Endothelial cell of umbilical vein (primary cell): ENCODE results near the gene PAOX. TPM values are rescaled to one million over a fixed set of nuclear protein-coding genes. Genes with fewer than 3 reads are reported as not detected.

Experiments
- BruUV-seq: library from RNA; stranded (reverse); fragments of 400-500 nt; replicated peaks from 2 replicates; lab custom pipeline; 2021; lab: Mats Ljungman, UMichigan
- CTCF ChIA-PET: fragments of 300-600, 350-600 bp; sonication (Branson Sonifier 250); formaldehyde crosslinking; loops from one replicate; lab custom pipeline; 2021; ENCODE audit warnings: antibody characterized with exemption, inconsistent platforms; lab: Charles Lee
- POLR2A ChIA-PET: fragments of 300-600, 350-600 bp; sonication (Branson Sonifier 250); formaldehyde crosslinking; loops from one replicate; lab custom pipeline; 2021; ENCODE audit warnings: antibody characterized with exemption, inconsistent platforms; lab: Charles Lee
- DNase-seq: peaks from one replicate; pipeline ENCODE4 v3.0.0-alpha.2; 2011; ENCODE audit warnings: low read depth, low spot score
- FAIRE-seq: peaks from 2 replicates; lab custom pipeline; 2011; peaks lifted over from hg19 to GRCh38; lab: Jason Lieb, UNC
- H2AFZ ChIP-seq: 2 replicates; pipeline ENCODE4 v1.6.0; 2012; ENCODE audit warnings: low read depth, low read length, control low read depth, inconsistent platforms
- H3K27ac ChIP-seq: 2 replicates; pipeline ENCODE4 v1.5.1; 2011; ENCODE audit warnings: low read depth, mild to moderate bottlenecking, control low read depth, low read length, moderate library complexity; ENCODE audit not compliant: insufficient read depth
- H3K27me3 ChIP-seq, 2 experiments: 2 replicates each; pipeline versions ENCODE4 v1.6.0 to v1.6.1; 2011; ENCODE audit warnings: low read length in 2 of 2, mixed read lengths in 1 of 2; ENCODE audit not compliant: control insufficient read depth in 2 of 2, insufficient read depth in 2 of 2
- H3K36me3 ChIP-seq, 2 experiments: 2 replicates in 1 of 2; 3 replicates in 1 of 2; pipeline ENCODE4 v1.5.1; 2011; ENCODE audit warnings: low read length in 2 of 2, mild to moderate bottlenecking in 1 of 2, moderate library complexity in 1 of 2; ENCODE audit not compliant: control insufficient read depth in 2 of 2, insufficient read depth in 2 of 2; ENCODE audit errors: extremely low read depth in 1 of 2
- H3K4me1 ChIP-seq: 3 replicates; pipeline ENCODE4 v1.5.1; 2011; ENCODE audit warnings: mild to moderate bottlenecking, low read length; ENCODE audit not compliant: control insufficient read depth, insufficient read depth; ENCODE audit errors: extremely low read depth
- H3K4me2 ChIP-seq: 2 replicates; pipeline ENCODE4 v1.6.1; 2011; ENCODE audit warnings: low read length, control low read depth, mixed read lengths; ENCODE audit not compliant: insufficient read depth
- H3K4me3 ChIP-seq, 3 experiments: fragments of 200-600 bp in 1 of 3; sonication (generic), shearing (Covaris generic) in 1 of 3; replicated peaks in 1 of 3; 2 replicates each; pipeline ENCODE4 v1.5.1; 2011 to 2016; ENCODE audit warnings: control low read depth in 3 of 3, low read length in 3 of 3, mild to moderate bottlenecking in 2 of 3, inconsistent platforms in 1 of 3, low read depth in 1 of 3, moderate library complexity in 1 of 3; ENCODE audit not compliant: insufficient read depth in 1 of 3
- H3K79me2 ChIP-seq: 2 replicates; pipeline ENCODE4 v1.6.0; 2012; ENCODE audit warnings: low read length, inconsistent platforms; ENCODE audit not compliant: control insufficient read depth, insufficient read depth
- H3K9ac ChIP-seq: replicated peaks from 2 replicates; pipeline ENCODE3; 2011; ENCODE audit warnings: low read length, control low read depth; ENCODE audit not compliant: insufficient read depth; ENCODE audit errors: extremely low read depth
- H3K9me1 ChIP-seq: replicated peaks from 3 replicates; pipeline ENCODE4 v1.6.0; 2011; ENCODE audit warnings: mild to moderate bottlenecking, low read length; ENCODE audit not compliant: control insufficient read depth, insufficient read depth; ENCODE audit errors: extremely low read depth
- H3K9me3 ChIP-seq: replicated peaks from 2 replicates; pipeline ENCODE4 v1.5.1; 2012; ENCODE audit warnings: low read length, inconsistent platforms; ENCODE audit not compliant: control insufficient read depth, insufficient read depth
- H4K20me1 ChIP-seq: replicated peaks from 2 replicates; pipeline ENCODE3; 2011; ENCODE audit warnings: mild to moderate bottlenecking, low read length; ENCODE audit not compliant: control insufficient read depth, insufficient read depth; ENCODE audit errors: extremely low read depth
- CTCF ChIP-seq, 2 donors: IDR thresholded peaks; 1 replicate in 1 of 2; 2 replicates in 1 of 2; pipeline ENCODE4 v1.5.1; 2011; ENCODE audit warnings: low read length in 2 of 2, mild to moderate bottlenecking in 2 of 2, moderate library complexity in 2 of 2, control low read depth in 1 of 2, inconsistent platforms in 1 of 2, low read depth in 1 of 2; ENCODE audit not compliant: insufficient read depth in 1 of 2; ENCODE audit errors: extremely low read depth in 1 of 2
- EZH2 ChIP-seq: IDR thresholded peaks from 2 replicates; pipeline ENCODE4 v1.6.1; 2012; ENCODE audit warnings: borderline replicate concordance, low read depth, mild to moderate bottlenecking, moderate library complexity, low read length, inconsistent platforms; ENCODE audit not compliant: severe bottlenecking
- FOS ChIP-seq: IDR thresholded peaks from 2 replicates; pipeline ENCODE4 v1.6.1; 2011; ENCODE audit warnings: mild to moderate bottlenecking, low read length, moderate library complexity, borderline replicate concordance; ENCODE audit not compliant: insufficient read depth
- GATA2 ChIP-seq: IDR thresholded peaks from 2 replicates; pipeline ENCODE4 v1.7.0; 2011; ENCODE audit warnings: low read depth, mild to moderate bottlenecking, moderate library complexity, mixed read lengths, low read length; ENCODE audit not compliant: insufficient read length, insufficient read depth
- JUN ChIP-seq: IDR thresholded peaks from 2 replicates; pipeline ENCODE4 v1.6.1; 2011; ENCODE audit warnings: borderline replicate concordance, low read depth; ENCODE audit not compliant: insufficient read length, insufficient read depth
- MAX ChIP-seq: IDR thresholded peaks from 2 replicates; pipeline ENCODE4 v1.6.1; 2011; ENCODE audit not compliant: insufficient read depth, insufficient read length
- MYC ChIP-seq: IDR thresholded peaks from one replicate; pipeline ENCODE4 v1.6.1; 2011; ENCODE audit warnings: mild to moderate bottlenecking, low read depth, low read length
- POLR2A ChIP-seq: IDR thresholded peaks from 2 replicates; pipeline ENCODE4 v1.6.1; 2012; ENCODE audit warnings: low read depth, mild to moderate bottlenecking, control low read depth, low read length
- POLR2AphosphoS5 ChIP-seq: IDR thresholded peaks from 2 replicates; pipeline ENCODE4 v1.6.1; 2012; ENCODE audit warnings: low read depth, mild to moderate bottlenecking, control low read depth, low read length, moderate library complexity; ENCODE audit not compliant: insufficient read depth
- dilution Hi-C: fragments of 300-500 bp; cut with MboI; formaldehyde crosslinking; loops from one replicate; pipeline ENCODE4 v1.15.0; 2019; ENCODE audit warnings: low sequenced_read_pairs; ENCODE audit not compliant: extremely low pct_ligation_motif_present
- intact Hi-C: fragments of 100-400 bp; cut with micrococcal nuclease; formaldehyde crosslinking; loops from one replicate; pipeline ENCODE4 v1.10.0; 2022
- polyA plus RNA-seq, 4 experiments: library from polyadenylated mRNA; depleted of rRNA in 3 of 4; stranded (reverse) in 3 of 4; unstranded in 1 of 4; fragments of >200 nt; gene quantifications; 2 replicates each; pipeline versions ENCODE4 v1.2.1 to v1.2.3, GENCODE V29; 2011 to 2012; ENCODE audit warnings: missing spikeins in 1 of 4
- total RNA-seq: library from RNA; stranded (reverse); gene quantifications from 2 replicates; pipeline ENCODE4 v1.2.3, GENCODE V29; 2021

The PAOX gene
- total and polyA plus RNA-seq, 2 donors (not counting 3 experiments of a cell fraction or from before 2014, with no cell fraction given) = 2.6 to 3.8 TPM

- peak overlapping the region; percentile 25 for H3K4me2 ChIP-seq
- ChIA-PET POLR2A (interaction anchor here (0.6 kb wide), 1 partner anchor 19 kb away, joined by 5 read pairs; no protein-coding TSS in a partner anchor), CTCF (no interaction called here)
- dilution Hi-C loops (no loop called here), intact Hi-C loops (no loop called here)
- peaks cover 19 to 42% of the 10 kb centered on the region in 2 experiments for H3K27me3 ChIP-seq
- TF ChIP-seq EZH2 = peak; percentile 46
- no peak for TF ChIP-seq JUN
- no peak overlapping the region for H2AFZ ChIP-seq
- DNase-seq = no peak
- FAIRE-seq = peak; percentile 40
- H3K36me3 ChIP-seq = no peaks in the 10 kb centered on the region
- no peak overlapping the region for H3K27ac ChIP-seq
- no peaks in the 10 kb centered on the region for H3K4me1 ChIP-seq
- H4K20me1 ChIP-seq = no peaks in the 10 kb centered on the region
- BruUV-seq = no TSS peak
- no peak overlapping the region for H3K9ac ChIP-seq
- H3K9me3 ChIP-seq = no peaks in the 10 kb centered on the region
- peak overlapping the region in 2 of 3 experiments; percentile 13 to 14 for H3K4me3 ChIP-seq
- H3K9me1 ChIP-seq = no peaks in the 10 kb centered on the region
- no peaks in the 10 kb centered on the region for H3K79me2 ChIP-seq
These were observed 43.6 kb upstream of the PAOX start for GRCh38 chr10:133335246-133336117.

GRCh38 chr10:133336118-133336576 lies 42.9 kb upstream of the PAOX start:
- no peak overlapping the region for H3K27ac ChIP-seq
- ChIA-PET POLR2A (no interaction called here), CTCF (no interaction called here)
- H3K9me1 ChIP-seq = no peaks in the 10 kb centered on the region
- no peak overlapping the region for H3K4me3 ChIP-seq
- TF ChIP-seq POLR2AphosphoS5 (no peak), FOS (no peak), MYC (no peak), GATA2 (no peak), EZH2 (no peak), POLR2A (no peak), CTCF (IDR thresholded peaks at IDR 0.05; ENCODE audit: extremely low read depth in 1 of 2, insufficient read depth in 1 of 2, low read depth in 1 of 2, low read length in 2 of 2) (no peak), JUN (no peak), MAX (no peak)
- peaks cover 19 to 37% of the 10 kb centered on the region in 2 experiments for H3K27me3 ChIP-seq
- H3K9ac ChIP-seq = no peak overlapping the region
- no TSS peak for BruUV-seq
- no peak overlapping the region for H3K4me2 ChIP-seq
- H3K9me3 ChIP-seq = no peaks in the 10 kb centered on the region
- no peaks in the 10 kb centered on the region for H3K36me3 ChIP-seq
- no peaks in the 10 kb centered on the region for H3K4me1 ChIP-seq
- no peak overlapping the region for H2AFZ ChIP-seq
- no peaks in the 10 kb centered on the region for H4K20me1 ChIP-seq
- intact Hi-C loops (no loop called here), dilution Hi-C loops (no loop called here)
- FAIRE-seq (no peak), DNase-seq (no peak)
- H3K79me2 ChIP-seq = no peaks in the 10 kb centered on the region
